ACHN (cell line): ENCODE measurements around the gene OR5H14.
A peak's percentile ranks its signal among the peaks of the same experiment; 100 is the strongest.
"Not testable (repeated sequence)": the region's sequence is repeated elsewhere in the genome, so short reads cannot be mapped to it uniquely, and the experiment has no call there.

Experiments used
- DNase-seq: peaks from one replicate; pipeline ENCODE4 v3.0.0-alpha.2; 2015
- in situ Hi-C: cut with HindIII; loops from 2 replicates; pipeline ENCODE4 v1.10.0; 2017; ENCODE audit warnings: low sequenced_read_pairs, low pct_ligation_motif_present, low pct_unique_long_range_greater_than_20kb

The OR5H14 gene

DNA sequence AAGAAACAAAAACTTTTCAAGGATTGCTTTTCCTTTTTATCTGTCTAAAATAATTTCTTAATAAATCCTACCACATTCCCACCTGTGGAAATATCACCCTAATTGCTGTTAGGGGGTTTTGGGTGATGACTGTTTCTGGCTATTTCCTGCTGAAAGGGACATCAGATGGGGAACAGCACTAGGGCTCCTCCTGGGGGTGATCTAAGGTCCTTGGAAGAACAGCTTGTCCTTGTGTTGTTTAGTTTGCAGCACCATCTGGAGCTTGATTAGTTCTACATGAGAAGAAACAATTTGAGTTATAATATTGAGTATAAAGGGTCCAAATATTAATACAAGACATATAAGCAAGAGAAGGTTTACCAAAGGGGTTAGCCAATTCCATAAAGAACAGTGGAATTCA is 37.9 kb downstream of the OR5H14 start:
- peak; percentile 2 for DNase-seq
- in situ Hi-C loops: no loop called here

DNA sequence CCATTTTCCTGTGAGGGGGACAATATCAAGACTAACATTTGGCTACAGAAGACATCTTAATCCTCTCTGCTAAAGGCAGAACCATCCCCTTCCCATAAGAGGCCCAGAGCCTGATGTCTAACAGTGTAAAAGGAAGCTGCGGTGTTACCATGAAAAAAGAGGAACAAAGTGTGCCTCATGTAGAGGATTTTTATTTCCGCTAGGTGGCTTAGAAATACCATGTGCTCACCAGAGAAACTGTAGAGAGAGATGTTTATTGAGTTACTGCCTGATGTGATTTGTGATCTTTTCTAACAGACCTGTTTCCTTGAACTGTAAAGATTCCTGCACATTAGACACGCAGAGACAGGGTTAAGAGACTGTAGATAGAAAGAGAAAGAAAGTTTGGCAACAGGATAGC is 41.3 kb downstream of the OR5H14 start:
- in situ Hi-C loops: no loop called here
- peak; percentile 18 for DNase-seq

GRCh38 chr3:98190911-98191310 is 43.6 kb downstream of the OR5H14 start:
- in situ Hi-C loops, DNase-seq: not testable (repeated sequence)

DNA sequence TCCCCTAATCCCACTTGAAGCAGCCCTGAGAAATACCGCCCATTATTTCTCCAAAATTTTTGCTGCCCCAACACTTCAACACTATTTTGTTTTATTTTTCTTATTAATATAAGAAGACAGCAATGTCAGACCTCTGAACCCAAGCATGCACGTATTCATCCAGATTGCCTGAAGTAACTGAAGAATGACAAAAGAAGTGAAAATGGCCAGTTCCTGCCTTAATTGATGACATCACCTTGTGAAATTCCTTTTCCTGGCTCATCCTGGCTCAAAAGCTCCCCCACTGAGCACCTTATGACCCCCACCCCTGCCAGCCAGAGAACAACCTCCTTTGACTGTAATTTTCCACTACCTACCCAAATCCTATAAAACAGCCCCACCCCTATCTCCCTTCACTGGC is 49.0 kb downstream of the OR5H14 start:
- in situ Hi-C loops, DNase-seq: not testable (repeated sequence)

GRCh38 chr3:98199020-98199419 is 51.7 kb downstream of the OR5H14 start:
- peak; percentile 1 for DNase-seq
- in situ Hi-C loops: no loop called here
